HG02884 (cell line): ENCODE measurements around the gene MUSK.

Source experiments
- ATAC-seq: cut with Tn5 transposase; IDR thresholded peaks from one replicate; pipeline ENCODE4 v1.9.1; 2021; ENCODE audit warnings: mild to moderate bottlenecking, moderate library complexity; ENCODE audit not compliant: unreplicated experiment

The MUSK gene

DNA sequence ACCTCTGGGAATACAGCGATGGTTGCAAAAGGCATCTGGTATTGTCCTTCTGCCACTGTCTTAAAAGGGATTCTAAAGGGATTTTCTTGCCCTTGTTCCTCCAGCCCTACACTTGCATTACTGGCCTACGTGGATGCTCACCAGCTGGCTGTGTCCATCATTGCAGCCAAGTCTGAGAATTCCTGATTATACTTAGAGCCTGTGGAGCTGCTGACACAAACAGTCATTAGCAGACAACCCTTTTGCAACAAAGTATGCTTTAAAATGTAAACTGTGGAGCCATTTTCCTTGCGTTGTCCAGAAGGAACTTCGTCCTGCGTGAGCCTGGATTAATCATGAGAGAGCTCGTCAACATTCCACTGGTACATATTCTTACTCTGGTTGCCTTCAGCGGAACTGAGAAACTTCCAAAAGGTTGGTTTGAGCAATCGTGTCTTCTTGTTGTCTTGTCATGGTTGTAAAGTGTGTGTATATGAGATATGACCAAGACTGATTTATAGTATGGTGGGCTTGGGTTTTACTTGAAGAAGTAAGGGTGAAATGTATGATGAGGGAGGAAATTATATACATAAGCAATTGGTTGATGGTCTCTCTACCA lies at the start of gene MUSK:
TSS of gene MUSK (plus strand) at position 222 of the 598 bp plus-strand sequence. CDS start at position 336, 114 bp downstream.
- no peak for ATAC-seq

DNA sequence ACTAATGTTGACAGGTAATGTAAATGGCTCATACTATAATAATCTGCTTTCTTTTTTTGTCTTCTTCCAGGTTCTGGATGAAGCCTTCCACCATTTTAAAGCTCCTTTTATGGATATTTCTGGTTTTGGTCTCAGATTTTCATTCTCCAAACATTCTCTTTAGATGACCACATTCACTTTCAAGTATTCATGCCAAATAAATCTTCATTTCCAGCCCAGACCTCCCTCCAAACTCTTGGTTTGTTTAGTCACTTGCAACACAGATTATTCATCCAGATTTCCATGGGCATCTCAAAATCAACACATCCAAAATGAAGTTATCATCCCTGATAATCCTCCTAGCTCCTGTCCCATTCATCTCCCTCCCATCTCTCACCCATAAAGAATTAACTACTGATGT lies 48.8 kb upstream of the MUSK start:
- ATAC-seq: no peak

DNA sequence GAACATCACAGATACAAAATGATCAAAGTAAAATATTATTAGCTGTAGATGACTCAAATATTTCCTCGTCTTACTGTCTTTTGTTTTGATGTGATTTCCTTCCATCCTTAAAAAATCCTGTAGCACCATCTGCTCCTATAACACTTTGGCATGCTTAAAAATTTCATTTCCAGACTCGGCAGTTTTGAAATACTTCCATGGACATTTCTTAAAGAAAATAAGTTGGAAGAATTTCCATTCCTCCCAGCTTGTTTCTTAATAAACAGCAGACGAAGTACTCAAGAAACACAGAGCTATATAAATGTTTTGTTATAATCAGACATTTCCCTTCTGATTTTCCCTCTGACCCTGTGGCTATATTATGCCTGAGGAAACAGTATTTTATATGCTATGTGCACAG lies 47.9 kb upstream of the MUSK start:
- no peak for ATAC-seq

DNA sequence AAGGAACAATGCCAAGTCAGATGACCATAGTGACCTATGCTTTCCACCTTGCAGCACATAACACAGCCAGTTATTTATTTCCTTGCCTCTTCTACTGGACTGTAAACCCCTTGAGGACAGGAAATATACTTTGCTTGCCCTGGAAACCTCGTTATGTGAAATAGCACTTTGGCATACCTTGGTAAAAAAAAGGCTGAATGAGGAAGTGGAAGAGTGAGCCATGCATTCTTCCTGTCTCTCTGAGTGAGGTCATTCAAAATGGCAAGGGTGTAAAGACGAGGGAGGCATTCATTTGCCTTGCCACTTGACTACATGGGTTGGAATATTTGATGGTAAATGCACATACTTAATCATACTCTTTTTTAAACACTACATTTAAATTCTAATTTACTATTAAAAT lies 46.2 kb upstream of the MUSK start:
- no peak for ATAC-seq

DNA sequence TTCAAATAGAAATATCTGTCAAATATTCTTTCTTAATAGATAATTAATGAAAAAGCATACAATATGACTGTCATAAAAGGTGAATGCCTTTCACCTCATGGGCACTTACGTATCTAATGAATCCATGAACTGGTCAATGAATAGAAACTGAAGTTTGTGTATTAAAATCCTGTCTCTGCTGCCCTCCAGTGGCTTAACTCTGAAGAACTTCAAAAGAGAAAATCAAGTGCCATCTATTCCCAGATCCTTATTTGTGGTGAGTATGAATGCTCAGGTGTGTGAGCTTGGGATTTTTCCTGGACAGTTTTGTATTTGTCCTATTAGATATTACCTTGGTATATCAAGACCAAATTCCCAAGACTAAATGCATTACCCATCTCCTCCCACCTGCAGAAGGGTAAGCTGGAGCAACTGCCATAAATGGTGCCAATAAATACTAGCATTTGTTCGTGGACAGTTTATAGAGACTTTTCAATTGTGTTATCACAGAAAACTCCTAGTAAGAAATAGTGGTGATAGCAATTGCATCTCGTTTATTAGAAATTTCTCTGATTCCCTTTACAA lies 45.0 kb upstream of the MUSK start:
- ATAC-seq: no peak

DNA sequence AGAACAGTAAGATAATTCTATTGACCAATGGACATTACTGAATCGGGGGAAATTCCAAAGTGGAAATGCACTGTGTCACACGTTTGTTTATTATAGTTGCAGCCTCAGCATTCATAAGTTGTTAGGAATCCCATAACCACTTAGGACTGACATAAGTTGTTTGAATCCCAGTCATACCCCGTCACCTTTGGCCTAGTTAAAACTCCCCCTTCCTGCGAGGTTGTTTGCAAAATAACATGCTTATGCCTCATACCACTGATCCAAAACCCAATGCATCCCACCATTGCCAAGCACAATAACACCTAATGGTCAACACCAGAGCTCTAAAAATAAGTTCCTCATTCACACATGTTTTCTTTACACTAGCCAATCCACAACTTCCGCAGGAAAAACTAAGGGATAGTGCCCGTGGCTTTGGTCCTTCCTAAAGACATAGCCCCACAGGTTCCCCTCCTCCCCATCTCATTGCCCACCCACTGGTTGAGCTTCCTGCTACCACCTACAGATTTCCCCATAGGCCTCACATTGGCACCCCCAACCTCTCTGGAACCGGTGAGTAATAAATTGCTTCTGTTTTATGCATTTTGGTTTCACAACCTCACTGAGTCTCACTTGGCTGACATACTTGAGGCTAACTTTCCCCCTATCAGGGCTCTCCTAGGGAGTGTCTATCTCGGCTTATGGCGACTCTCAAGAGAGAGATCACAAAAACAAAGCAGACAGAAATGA lies 42.3 kb upstream of the MUSK start:
- peak; percentile 99 for ATAC-seq

DNA sequence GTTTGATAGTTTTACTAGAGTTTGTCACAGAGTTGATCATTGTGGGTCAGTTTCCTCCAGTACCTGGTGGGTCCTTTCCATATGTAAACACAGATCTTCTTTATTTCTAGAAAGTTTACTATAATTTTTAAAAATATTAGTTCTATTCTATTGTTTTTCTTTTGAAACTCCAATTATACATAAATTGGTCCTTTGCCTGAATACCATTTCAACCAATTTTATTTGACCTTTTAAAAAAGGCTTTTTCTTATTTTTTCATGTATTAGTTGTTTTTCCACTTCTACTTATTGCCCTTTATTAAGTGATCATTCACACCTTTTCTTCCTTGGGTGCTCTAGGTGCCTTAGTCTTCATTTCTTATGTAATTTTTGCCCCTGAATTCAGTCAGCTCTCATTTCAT lies 33.0 kb upstream of the MUSK start:
- ATAC-seq: no peak

DNA sequence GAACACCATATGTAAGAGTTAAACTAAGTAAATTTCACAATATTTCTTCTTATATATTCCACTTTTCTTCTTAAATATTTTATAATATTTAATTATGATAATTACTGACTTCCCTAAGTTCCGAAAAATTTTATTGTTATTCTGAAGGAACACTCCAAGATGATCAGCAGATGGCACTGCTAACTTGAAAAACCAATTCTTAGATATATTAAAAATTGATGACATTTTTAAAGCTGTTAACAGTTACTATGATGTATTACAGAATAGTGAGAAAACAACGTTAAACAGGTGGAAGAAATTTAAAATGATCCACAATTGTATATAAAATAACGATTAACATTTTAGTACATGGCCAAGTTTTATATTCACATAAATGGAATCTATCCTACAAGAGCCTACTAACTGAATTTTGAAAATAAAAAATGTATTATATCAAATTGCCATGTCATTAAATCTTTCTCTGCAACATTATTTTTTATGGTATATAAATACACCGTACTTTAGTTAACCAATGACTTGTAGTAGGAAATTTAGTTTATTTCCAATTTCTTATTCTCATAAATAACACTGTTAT lies 30.1 kb upstream of the MUSK start:
- ATAC-seq: no peak

DNA sequence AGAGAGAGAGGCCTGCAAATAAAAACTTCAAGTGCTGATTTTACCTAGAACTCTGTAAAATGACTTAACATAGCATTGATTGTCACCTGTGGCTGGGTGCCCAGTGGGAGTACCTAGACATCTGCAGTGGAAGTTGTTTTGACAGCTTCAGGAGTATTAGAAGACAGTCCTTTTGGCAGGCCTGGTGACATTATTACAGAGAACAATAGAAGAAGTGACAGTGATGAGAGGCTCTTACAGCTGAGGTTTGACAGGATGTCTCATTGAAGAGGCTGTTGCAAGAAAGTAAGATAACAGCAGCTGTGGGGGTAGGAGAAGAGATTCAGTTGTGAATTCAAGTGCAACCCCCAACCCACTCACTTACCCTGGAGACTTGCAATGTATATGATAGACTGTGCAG lies 27.9 kb upstream of the MUSK start:
- ATAC-seq: no peak

DNA sequence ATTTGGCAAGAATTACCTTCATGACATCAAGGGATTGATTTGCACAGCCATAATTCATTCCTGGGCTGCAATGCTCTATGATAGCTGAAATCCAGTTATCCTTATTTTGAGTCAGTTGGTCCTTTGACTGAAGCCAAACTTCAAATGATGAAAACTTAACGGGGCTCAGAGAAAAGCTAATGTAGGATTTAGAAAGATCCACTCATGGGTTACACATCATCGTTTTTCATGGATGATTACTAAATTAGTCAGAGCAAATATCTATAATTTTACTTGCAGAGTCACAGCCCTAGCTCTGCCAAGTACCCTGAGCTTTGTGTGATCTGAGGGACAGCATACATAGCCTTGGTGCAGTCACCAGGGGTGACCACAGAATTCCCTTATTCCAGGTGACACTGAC lies 27.3 kb upstream of the MUSK start:
- no peak for ATAC-seq

DNA sequence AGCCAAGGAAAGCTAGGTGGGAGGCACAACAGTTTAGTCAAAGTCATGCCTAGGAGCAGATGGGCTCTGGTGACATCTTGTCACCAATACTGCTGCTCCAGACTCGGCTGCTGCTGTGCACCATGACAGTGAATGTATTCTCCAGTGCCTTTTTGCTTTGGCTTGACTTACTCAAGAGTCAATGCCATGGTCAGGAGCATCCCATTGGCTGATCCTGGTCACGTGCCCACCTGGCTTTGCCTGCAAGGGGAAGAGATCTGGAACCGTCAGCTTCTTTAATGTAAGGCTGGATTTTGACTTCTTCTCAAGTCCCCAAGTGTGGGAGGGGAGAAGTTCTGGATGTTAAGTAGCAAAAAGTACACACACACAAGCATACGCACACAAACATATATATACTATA lies 19.9 kb upstream of the MUSK start:
- ATAC-seq: no peak

DNA sequence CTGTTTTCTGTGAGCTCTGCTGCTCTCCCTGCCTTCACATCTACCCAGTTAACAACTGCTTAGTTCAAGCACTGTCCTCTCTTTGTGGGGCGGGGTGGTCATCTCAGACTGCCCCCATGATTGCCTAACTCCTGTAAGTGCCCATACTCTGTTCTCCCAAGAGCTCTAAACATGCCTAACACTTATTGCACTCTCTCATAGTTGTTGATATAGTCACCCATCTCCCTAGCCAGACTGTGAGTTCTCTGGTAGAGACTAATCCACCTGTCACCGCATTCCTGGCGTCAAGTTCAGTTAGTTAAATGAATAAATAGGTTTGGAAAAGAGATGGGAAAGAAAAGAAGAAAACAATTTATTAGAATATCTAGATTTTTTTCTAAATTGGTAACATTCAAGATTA lies 18.3 kb upstream of the MUSK start:
- no peak for ATAC-seq

DNA sequence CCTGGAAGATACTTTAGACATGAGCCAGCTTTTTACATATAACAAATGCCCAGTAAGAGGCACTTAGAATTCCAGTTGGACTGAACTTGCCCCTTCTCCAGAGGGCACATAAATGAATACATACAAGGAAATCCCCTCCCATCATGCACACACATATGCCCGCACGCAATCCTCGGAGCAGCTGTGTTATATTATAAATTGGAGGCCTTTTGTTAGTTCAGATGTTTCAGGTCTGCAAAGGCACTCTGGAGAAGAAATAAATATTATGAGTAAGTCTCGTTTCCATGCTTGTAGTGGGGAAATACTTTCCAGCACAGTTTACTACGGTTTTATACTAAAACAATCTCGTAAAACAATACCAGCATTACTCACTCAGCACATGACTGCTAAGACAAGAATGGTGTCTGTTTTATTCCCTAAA lies 17.6 kb upstream of the MUSK start:
- ATAC-seq: no peak

DNA sequence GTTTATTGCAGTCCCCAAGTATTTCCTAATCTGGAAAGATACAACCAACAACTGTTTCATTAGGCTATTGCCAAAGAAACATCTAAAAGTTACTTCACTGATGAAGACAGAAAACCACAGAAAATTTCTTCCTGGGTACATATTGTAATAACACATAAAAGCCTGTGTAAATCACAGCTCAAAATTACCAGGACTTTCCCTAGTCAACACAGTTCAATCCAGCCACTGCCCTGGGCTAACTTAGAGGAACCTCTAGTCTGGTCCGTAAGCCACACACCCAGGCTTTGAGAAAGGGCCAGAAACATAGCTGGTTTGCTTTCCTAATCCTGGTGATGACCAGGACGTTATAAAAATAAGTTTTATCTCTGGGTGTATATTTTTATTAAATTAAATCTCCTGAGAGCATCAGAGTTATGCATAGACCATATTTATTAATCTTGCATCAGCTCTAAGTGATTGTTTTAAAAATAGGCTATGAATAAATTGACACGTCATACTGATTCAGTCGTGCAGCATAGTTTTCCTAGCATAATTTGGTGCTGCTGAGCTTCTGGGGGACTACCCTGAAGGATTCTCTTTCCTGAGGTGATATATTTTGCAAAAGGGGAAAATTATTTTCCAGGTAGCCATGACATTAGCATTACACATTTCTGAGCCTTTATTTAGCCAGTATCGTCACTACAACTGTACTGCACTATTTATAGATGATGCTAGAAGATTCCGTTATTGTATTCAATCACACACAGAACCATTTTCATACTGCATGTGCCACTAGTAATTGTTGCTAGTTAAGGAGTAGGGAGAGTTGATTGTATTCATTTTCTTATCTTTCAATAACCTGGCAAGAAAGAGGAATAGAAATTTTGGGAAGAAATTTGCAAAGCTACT lies 12.6 kb upstream of the MUSK start:
- ATAC-seq: no peak

DNA sequence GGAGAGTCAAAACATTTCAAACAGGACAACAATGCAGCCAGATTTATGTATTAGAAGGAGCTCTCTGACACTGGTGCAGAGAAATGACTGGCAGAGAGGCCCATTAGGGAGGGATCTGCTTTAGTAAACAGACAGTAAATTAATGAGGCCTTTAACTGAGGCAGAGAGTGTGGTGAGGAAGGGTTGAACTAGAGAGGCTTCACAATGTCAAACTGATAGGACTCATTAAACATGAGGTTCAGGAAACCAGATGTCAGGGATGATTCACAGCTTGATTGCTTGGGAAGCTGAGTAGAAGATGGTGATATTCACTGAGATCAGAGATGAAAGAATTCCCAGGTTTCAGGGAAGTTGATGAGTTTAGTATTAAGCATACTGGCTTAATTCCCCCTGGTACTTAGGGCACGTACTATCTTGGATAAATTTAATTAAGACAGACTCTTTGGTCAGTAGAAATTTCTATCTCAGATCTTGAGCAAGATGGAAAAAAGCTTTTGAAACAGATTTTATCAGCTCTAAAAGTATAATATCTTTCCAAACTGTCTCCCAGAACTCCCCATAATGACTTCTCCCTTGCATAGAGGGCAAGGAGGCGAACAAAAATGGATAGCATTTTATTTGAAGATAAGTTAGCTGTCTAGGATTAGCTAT lies 8.6 kb upstream of the MUSK start:
- ATAC-seq: no peak

DNA sequence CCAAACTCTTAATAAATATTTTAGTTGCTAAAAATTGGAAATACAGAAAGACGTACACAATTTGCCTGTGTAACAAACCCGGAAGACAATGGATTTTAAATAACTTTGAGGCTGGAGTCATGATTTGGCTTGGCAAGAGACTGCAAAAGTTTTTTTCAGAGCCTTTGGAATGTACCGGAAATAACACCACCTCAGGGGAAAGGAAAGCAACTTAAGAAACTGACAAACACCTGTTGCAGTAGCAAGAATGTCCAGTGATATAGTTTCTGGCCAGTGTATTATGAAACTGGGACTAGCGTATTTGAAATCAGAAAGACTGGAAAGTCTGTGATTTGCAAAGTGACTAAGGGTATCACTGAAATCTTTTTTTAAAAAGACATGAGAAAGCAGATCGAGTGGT lies 842 bp downstream of the MUSK start:
- no peak for ATAC-seq

DNA sequence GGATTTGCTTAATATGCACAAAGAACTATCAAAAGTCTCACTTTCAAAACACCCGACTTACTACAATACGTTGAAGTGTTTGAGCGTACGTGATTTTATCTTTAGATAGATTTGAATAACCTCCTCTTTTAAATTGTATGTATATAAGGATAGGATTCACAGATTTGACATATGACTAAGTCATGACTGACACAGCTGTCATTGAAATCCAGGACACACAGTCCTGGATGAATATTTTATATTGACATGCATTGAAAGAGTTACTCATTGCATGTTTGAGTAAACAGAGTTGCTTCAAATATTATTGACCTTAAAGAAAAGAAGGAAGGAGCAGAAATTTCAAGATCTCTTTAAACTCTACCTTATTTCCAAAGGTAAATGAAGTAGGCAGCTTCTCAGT lies 3.3 kb downstream of the MUSK start:
- ATAC-seq: no peak

DNA sequence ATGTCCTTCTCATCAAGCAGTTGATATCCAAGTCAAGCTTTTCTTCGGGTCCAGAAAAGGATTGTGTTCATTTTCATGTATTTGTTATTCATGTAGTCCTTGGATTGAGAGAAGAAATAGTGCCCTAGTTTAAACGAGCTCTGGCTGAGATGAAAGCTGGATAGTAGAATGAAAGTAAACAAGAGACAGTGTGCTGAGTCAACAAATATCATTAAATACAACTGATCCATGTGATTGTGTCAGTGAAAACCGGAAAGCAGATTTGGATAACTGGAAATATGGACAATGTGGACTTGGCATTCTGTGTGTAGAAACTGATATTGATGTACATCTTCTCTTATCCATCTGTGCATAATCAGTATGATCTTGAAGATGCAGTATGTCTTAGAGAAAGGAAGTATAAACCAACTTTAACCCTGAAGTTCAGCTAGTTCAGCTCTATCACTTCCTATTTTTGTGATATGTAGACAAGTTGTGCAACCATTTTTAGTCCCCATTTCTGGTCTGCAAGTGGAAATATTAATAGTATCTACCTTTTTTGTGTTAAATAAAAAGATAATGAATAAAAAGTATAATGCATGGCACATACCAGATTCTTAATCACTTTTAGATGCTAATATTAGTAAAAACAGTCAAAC lies 4.4 kb downstream of the MUSK start:
- ATAC-seq: no peak

DNA sequence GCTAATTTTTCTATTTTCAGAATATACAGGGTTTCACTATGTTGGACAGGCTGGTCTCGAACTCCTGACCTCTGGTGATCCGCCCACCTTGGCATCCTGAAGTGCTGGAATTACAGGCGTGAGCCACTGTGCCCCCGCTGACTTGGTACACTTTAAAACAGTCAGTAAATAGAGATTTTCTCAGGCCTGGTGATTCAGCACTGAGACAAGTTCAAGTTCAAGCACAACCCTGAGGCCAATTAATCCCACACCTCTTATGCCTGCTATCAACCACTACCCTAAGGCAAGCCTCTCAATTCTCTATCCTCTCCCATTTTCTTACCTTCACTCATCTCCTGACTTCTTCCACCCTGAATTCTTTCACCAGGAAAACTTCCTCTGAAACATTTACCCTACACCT lies 18.9 kb downstream of the MUSK start:
- ATAC-seq: no peak

DNA sequence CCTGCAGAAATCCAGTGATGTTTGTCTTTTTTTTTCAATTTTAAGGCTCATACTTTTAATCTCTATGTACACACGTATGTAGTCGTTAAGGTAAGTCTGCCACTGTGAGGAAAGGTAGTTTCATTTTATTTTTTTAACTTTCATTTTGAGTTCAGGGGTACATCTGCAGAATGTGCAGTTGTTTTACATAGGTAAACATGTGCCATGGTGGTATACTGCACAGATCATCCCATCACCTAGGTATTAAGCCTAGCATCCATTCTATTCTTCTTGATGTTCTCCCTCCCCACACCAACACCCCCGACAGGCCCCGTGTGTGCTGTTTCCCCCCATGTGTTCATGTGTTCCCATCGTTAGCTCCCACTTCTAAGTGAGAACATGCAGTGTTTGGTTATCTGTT lies 19.7 kb downstream of the MUSK start:
- no peak for ATAC-seq
